ENCODE measurements around the gene ZNF844.
A peak's percentile ranks its signal among the peaks of the same experiment; 100 is the strongest.
"Not testable (repeated sequence)": the region's sequence is repeated elsewhere in the genome, so short reads cannot be mapped to it uniquely, and the experiment has no call there.

The ZNF844 gene

DNA sequence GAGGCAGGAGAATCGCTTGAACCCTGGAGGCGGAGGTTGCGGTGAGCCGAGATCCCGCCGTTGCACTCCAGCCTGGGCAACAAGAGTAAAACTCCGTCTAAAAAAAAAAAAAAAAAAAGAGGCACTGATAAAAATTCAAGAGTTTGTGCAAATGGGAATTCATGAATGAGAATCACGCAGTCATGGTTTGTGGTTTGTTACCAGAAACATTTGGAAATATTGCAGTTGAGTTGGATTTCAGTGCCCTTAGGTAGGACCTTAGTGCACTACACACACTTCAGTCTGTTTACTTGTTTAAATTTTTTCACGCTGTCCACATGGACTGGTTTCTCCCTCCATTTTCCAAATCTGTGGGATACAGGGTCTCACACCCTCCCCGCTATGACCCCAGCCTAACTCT is 28.4 kb downstream of the ZNF844 start:
- no peaks in the 10 kb centered on the region for H3K27me3 ChIP-seq (ENCODE audit: control insufficient read depth, insufficient read depth, low read length)
- H3K9ac ChIP-seq (ENCODE audit: low read length): no peak overlapping the region
- no peaks in the 10 kb centered on the region for H3K4me1 ChIP-seq (ENCODE audit: control insufficient read depth, insufficient read depth, low read length)
- peak overlapping the region; percentile 74 for H3K4me3 ChIP-seq (ENCODE audit: low read depth, low read length)
- no peak overlapping the region for H3K27ac ChIP-seq (ENCODE audit: low read depth, low read length)
- H3K9me3 ChIP-seq (ENCODE audit: control insufficient read depth, insufficient read depth, low read depth, low read length): peaks cover 29% of the 10 kb centered on the region
- peaks cover 12% of the 10 kb centered on the region; the same call in 1 of the 2 replicates for H3K36me3 ChIP-seq (ENCODE audit: control insufficient read depth, insufficient read depth, low read length)

DNA sequence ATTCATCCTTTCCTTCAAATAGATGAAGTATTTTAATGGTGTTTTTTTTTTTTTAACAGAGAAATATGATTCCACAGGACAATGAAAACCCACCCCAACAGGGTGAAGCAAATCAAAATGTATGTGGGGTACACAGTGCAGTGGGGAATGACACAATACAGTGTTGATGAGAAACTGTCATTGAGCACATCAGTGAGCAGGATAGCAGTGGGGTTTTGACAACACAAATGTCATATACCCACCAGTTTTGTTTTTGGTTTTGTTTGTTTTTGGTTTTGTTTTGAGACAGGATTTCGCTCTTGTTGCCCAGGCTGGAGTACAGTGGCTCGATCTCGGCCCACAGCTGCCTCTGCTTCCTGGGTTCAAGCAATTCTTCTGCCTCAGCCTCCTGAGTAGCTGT is 29.2 kb downstream of the ZNF844 start:
- no peak overlapping the region; the same call in 1 of the 2 replicates for H3K4me3 ChIP-seq (ENCODE audit: low read depth, low read length)
- H3K9me3 ChIP-seq (ENCODE audit: control insufficient read depth, insufficient read depth, low read depth, low read length): peaks cover 33% of the 10 kb centered on the region
- no peak overlapping the region for H3K27ac ChIP-seq (ENCODE audit: low read depth, low read length)
- H3K4me1 ChIP-seq (ENCODE audit: control insufficient read depth, insufficient read depth, low read length): no peaks in the 10 kb centered on the region
- peaks cover 12% of the 10 kb centered on the region; the same call in 1 of the 2 replicates for H3K36me3 ChIP-seq (ENCODE audit: control insufficient read depth, insufficient read depth, low read length)
- no peaks in the 10 kb centered on the region for H3K27me3 ChIP-seq (ENCODE audit: control insufficient read depth, insufficient read depth, low read length)
- H3K9ac ChIP-seq (ENCODE audit: low read length): no peak overlapping the region

DNA sequence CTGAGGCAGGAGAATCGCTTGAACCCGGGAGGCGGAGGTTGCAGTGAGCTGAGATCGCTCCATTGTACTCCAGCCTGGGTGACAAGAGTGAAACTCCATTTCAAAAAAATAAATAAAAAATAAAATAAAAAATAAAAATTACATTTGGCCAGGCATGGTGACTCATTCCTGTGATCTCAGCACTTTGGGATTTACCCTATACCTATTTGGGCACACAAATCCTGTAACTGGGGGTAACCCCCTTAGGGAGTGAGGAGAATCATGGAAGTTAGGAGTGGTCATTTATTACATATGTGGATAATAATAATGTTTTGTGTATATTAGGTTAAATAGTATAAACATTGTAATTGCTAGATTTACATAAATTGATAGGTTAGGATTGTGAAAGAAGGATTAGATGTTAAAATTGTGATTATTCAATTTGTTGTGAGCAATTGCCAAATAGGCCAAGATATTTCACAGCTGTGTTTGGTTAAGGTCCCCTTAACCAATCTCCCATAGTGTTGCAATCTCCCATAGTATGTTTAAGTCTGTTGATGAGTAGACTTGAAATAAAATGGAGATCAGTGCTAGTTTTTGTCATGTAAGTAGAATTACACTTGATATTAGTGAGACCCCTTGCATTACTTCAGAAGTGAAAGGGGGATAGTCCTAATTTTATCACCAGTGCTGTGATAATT is 30.7 kb downstream of the ZNF844 start:
- no peaks in the 10 kb centered on the region for H3K4me1 ChIP-seq (ENCODE audit: control insufficient read depth, insufficient read depth, low read length)
- no peak overlapping the region for H3K4me3 ChIP-seq (ENCODE audit: low read depth, low read length)
- no peak overlapping the region for H3K9ac ChIP-seq (ENCODE audit: low read length)
- peaks cover 12% of the 10 kb centered on the region; the same call in 1 of the 2 replicates for H3K36me3 ChIP-seq (ENCODE audit: control insufficient read depth, insufficient read depth, low read length)
- H3K27me3 ChIP-seq (ENCODE audit: control insufficient read depth, insufficient read depth, low read length): no peaks in the 10 kb centered on the region
- no peak overlapping the region for H3K27ac ChIP-seq (ENCODE audit: low read depth, low read length)
- peaks cover 44% of the 10 kb centered on the region for H3K9me3 ChIP-seq (ENCODE audit: control insufficient read depth, insufficient read depth, low read depth, low read length)

DNA sequence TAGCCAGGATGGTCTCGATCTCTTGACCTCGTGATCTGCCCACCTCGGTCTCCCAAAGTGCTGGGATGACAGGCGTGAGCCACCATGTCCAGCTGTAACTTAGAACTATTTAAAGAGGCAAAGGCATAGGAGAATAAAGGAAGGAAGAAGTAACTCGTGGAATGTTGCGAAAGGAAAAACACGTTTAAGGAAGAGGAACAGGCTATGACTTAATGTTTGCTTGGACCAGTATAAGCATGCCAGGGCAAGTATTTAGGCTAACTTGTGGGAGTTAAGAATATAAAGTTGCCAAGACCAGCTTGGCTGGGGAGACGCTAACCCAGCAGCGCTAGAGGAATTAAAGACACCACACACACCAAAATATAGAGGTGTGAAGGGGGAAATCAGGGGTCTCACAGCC is 33.5 kb downstream of the ZNF844 start:
- Histone ChIP-seq H3K27ac (ENCODE audit: low read depth, low read length) (no peak overlapping the region), H3K27me3 (ENCODE audit: control insufficient read depth, insufficient read depth, low read length) (no peaks in the 10 kb centered on the region), H3K4me1 (ENCODE audit: control insufficient read depth, insufficient read depth, low read length) (no peaks in the 10 kb centered on the region), H3K9ac (ENCODE audit: low read length) (no peak overlapping the region), H3K9me3 (ENCODE audit: control insufficient read depth, insufficient read depth, low read depth, low read length) (peaks cover 44% of the 10 kb centered on the region), H3K4me3 (ENCODE audit: low read depth, low read length) (no peak overlapping the region), H3K36me3 (ENCODE audit: control insufficient read depth, insufficient read depth, low read length) (peaks cover 12% of the 10 kb centered on the region; the same call in 1 of the 2 replicates)

DNA sequence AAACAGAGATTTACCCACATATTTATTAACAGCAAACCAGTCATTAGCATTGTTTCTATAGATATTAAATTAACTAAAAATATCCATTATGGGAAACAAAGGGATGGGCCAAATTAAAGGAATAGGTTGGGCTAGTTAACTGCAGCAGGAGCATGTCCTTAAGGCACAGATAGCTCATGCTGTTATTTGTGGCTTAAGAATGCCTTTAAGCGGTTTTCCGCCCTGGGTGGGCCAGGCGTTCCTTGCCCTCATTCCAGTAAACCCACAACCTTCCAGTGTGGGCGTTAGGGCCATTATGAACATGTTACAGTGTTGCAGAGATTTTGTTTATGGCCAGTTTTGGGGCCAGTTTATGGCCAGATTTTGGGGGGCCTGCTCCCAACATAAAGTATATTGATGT is 39.4 kb downstream of the ZNF844 start:
- not testable (repeated sequence) for H3K4me1 ChIP-seq (ENCODE audit: control insufficient read depth, insufficient read depth, low read length); H3K27ac ChIP-seq (ENCODE audit: low read depth, low read length); H3K36me3 ChIP-seq (ENCODE audit: control insufficient read depth, insufficient read depth, low read length); H3K4me3 ChIP-seq (ENCODE audit: low read depth, low read length); H3K9ac ChIP-seq (ENCODE audit: low read length); H3K27me3 ChIP-seq (ENCODE audit: control insufficient read depth, insufficient read depth, low read length)
- peaks cover 46% of the 10 kb centered on the region for H3K9me3 ChIP-seq (ENCODE audit: control insufficient read depth, insufficient read depth, low read depth, low read length)

DNA sequence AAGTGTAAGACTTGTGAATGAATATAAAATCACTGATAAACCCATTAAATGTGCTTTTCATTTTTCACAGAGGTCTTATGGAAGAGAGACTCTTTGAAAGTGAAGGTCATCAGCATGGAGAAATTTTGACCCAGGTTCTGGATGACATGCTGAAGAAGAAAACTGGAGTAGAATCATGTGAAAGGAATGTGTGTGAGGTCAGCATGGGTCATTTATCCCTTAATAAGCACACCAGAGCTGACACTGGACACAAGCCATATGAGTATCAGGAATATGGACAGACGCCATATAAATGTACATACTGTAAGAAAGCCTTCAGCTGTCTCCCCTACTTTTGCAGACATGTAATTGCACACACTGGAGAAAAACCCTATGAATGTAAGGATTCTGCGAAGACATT is 46.6 kb downstream of the ZNF844 start:
- Histone ChIP-seq H3K9me3 (ENCODE audit: control insufficient read depth, insufficient read depth, low read depth, low read length) (peaks cover 72% of the 10 kb centered on the region), H3K27me3 (ENCODE audit: control insufficient read depth, insufficient read depth, low read length) (no peaks in the 10 kb centered on the region), H3K36me3 (ENCODE audit: control insufficient read depth, insufficient read depth, low read length) (peaks cover 45% of the 10 kb centered on the region; the same call in 1 of the 2 replicates), H3K4me3 (ENCODE audit: low read depth, low read length) (no peak overlapping the region), H3K9ac (ENCODE audit: low read length) (no peak overlapping the region), H3K27ac (ENCODE audit: low read depth, low read length) (no peak overlapping the region), H3K4me1 (ENCODE audit: control insufficient read depth, insufficient read depth, low read length) (no peaks in the 10 kb centered on the region)

DNA sequence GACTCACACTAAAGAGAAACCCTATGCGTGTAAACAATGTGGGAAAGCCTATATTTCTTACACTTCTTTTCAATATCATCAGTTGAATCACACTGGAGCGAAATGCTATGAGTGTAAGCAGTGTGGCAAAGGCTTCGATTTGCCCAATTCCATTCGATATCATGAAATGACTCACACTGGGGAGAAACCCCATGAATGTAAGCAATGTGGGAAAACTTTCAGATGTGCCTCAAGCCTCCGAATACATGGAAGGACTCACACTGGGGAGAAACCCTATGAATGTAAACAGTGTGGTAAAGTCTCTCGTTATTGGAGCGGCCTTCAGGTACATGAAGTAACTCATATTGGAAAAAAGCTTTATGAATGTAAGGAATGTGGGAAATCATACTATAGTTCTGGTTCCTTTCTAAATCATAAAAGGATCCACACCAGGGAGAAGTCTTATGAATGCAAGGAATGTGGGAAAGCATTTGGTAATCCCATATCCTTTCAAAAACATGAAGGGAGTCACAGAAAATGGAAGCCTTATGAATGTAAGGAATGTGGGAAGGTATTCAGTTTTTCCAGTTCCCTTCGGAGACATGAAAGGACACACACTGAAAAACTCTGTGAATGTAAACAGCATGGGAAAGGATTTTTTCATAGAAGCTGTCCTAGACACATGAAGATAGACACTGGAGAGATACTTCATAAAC is 47.6 kb downstream of the ZNF844 start:
- no peak overlapping the region for H3K9ac ChIP-seq (ENCODE audit: low read length)
- H3K9me3 ChIP-seq (ENCODE audit: control insufficient read depth, insufficient read depth, low read depth, low read length): peaks cover 70% of the 10 kb centered on the region
- H3K36me3 ChIP-seq (ENCODE audit: control insufficient read depth, insufficient read depth, low read length): peaks cover 45% of the 10 kb centered on the region; the same call in 1 of the 2 replicates
- H3K27ac ChIP-seq (ENCODE audit: low read depth, low read length): no peak overlapping the region
- no peaks in the 10 kb centered on the region for H3K27me3 ChIP-seq (ENCODE audit: control insufficient read depth, insufficient read depth, low read length)
- no peak overlapping the region for H3K4me3 ChIP-seq (ENCODE audit: low read depth, low read length)
- H3K4me1 ChIP-seq (ENCODE audit: control insufficient read depth, insufficient read depth, low read length): no peaks in the 10 kb centered on the region

DNA sequence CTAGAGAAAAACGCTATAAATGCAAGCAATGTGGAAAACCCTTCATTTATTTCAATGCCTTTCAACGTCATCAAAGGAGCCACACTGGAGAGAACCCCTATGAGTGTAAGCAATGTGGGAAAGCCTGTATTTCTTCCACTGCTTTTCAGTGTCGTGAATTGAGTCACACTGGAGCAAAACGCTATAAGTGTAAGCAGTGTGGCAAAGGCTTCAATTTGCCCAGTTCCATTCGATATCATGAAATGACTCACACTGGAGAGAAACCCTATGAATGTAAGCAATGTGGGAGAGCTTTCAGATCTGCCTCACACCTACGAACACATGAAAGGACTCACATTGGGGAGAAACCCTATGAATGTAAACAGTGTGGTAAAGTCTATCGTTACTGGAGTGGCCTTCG is 48.2 kb downstream of the ZNF844 start:
- no peaks in the 10 kb centered on the region for H3K4me1 ChIP-seq (ENCODE audit: control insufficient read depth, insufficient read depth, low read length)
- H3K4me3 ChIP-seq (ENCODE audit: low read depth, low read length): no peak overlapping the region
- H3K36me3 ChIP-seq (ENCODE audit: control insufficient read depth, insufficient read depth, low read length): peaks cover 45% of the 10 kb centered on the region; the same call in 1 of the 2 replicates
- H3K9me3 ChIP-seq (ENCODE audit: control insufficient read depth, insufficient read depth, low read depth, low read length): peaks cover 71% of the 10 kb centered on the region
- no peaks in the 10 kb centered on the region for H3K27me3 ChIP-seq (ENCODE audit: control insufficient read depth, insufficient read depth, low read length)
- no peak overlapping the region for H3K9ac ChIP-seq (ENCODE audit: low read length)
- H3K27ac ChIP-seq (ENCODE audit: low read depth, low read length): no peak overlapping the region

DNA sequence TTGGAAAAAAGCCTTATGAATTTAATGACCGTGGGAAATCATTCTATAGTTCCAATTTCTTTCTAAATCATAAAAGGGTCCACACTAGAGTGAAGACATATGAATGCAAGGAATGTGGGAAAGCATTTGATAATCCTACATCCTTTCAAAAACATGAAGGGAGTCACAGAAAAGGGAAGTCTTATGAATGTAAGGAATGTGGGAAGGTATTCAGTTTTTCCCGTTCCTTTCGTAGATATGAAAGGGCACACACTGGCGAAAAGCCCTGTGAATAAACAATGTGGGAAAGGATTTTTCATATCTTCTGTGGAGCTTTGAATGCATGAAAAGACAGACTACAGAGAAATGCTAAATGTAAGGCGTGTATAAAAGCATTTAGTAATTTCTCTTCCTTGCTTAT is 48.6 kb downstream of the ZNF844 start:
- Histone ChIP-seq H3K9ac (ENCODE audit: low read length) (no peak overlapping the region), H3K27ac (ENCODE audit: low read depth, low read length) (no peak overlapping the region), H3K4me3 (ENCODE audit: low read depth, low read length) (no peak overlapping the region), H3K27me3 (ENCODE audit: control insufficient read depth, insufficient read depth, low read length) (no peaks in the 10 kb centered on the region), H3K9me3 (ENCODE audit: control insufficient read depth, insufficient read depth, low read depth, low read length) (peaks cover 69% of the 10 kb centered on the region), H3K4me1 (ENCODE audit: control insufficient read depth, insufficient read depth, low read length) (no peaks in the 10 kb centered on the region), H3K36me3 (ENCODE audit: control insufficient read depth, insufficient read depth, low read length) (peaks cover 45% of the 10 kb centered on the region; the same call in 1 of the 2 replicates)

DNA sequence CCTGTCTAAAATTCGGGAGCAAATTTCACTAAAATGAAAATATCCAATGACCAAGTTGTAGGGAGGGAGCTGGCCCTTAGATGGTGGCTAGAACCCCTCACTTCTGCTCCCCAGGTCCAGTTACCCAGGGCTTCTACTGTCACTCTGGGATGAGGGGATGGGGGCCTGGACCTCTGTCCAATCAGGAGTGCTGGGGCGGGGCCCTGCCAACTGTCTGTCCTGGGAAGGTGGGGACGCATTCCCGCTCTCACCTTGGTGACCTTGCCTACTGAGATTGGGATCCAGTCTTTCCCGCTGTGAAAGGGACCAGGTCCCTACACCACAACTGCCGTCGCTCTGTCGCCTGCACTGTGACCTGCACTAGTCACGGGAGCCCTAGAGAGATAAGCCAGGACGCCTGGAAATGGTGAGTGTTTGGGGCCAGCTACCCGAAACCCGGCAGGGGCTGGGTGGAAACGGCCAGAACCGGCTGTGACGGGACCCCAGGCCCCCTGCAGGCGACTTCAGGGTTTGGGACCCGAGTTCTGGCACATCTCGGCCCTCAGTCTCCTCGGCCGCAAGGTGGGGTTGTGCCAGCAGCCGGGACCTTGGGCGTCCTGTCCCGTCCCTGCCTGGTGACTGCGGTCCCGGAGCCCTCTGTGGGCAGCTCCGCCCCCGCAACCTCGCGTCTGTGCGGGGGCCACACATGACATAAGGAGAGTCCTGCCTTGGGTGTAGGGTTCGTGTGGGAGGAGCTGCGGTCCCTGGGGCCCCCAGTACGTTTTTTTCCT is 52.9 kb downstream of the ZNF844 start:
- Histone ChIP-seq H3K4me1 (ENCODE audit: control insufficient read depth, insufficient read depth, low read length) (no peaks in the 10 kb centered on the region), H3K36me3 (ENCODE audit: control insufficient read depth, insufficient read depth, low read length) (peaks cover 19% of the 10 kb centered on the region; the same call in 1 of the 2 replicates), H3K9ac (ENCODE audit: low read length) (no peak overlapping the region), H3K9me3 (ENCODE audit: control insufficient read depth, insufficient read depth, low read depth, low read length) (peaks cover 37% of the 10 kb centered on the region), H3K27me3 (ENCODE audit: control insufficient read depth, insufficient read depth, low read length) (no peaks in the 10 kb centered on the region), H3K27ac (ENCODE audit: low read depth, low read length) (no peak overlapping the region), H3K4me3 (ENCODE audit: low read depth, low read length) (no peak overlapping the region)

DNA sequence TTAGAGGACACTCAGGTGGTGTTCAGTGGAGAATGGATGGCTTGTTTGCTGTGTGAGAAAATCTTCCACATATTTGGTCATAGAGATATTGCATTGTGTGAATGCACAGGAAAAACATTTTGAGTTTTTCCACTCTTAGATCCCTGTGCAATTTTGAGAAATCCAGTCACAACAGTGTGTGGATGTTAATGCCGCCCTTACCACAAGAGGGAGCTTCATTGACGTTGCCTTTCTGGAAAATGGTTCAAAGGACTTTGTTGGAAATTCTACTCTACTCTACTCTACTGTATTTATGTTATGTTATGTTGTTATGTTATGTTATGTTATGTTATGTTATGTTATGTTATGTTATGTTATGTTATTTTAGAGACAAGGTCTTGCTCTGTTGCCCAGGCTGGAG is 62.2 kb downstream of the ZNF844 start:
- H3K4me3 ChIP-seq (ENCODE audit: low read depth, low read length): no peak overlapping the region
- no peaks in the 10 kb centered on the region for H3K27me3 ChIP-seq (ENCODE audit: control insufficient read depth, insufficient read depth, low read length)
- no peak overlapping the region for H3K9ac ChIP-seq (ENCODE audit: low read length)
- H3K9me3 ChIP-seq (ENCODE audit: control insufficient read depth, insufficient read depth, low read depth, low read length): peaks cover 34% of the 10 kb centered on the region
- H3K27ac ChIP-seq (ENCODE audit: low read depth, low read length): no peak overlapping the region
- no peaks in the 10 kb centered on the region for H3K4me1 ChIP-seq (ENCODE audit: control insufficient read depth, insufficient read depth, low read length)
- H3K36me3 ChIP-seq (ENCODE audit: control insufficient read depth, insufficient read depth, low read length): peaks cover 9% of the 10 kb centered on the region

Data from HUES6 (cell line).